Cardiac septum (tissue), 1 donor: ENCODE data around the gene HEATR5A. TPM values are rescaled to one million over a fixed set of nuclear protein-coding genes. Genes with fewer than 3 reads are reported as not detected.
"Not testable (repeated sequence)": the region's sequence is repeated elsewhere in the genome, so short reads cannot be mapped to it uniquely, and the experiment has no call there.

Experiments
- DNase-seq: peaks from one replicate; pipeline ENCODE4 v3.0.0-alpha.2; 2020; ENCODE audit warnings: low spot score
- intact Hi-C: fragments of 100-400 bp; cut with DNase I; formaldehyde crosslinking; loops from one replicate; pipeline ENCODE4 v1.14.0; 2022
- long read RNA-seq: library from polyadenylated mRNA; unstranded; transcript quantifications from one replicate; pipeline ENCODE4 v2.0.0, GENCODE V29; 2021
- total RNA-seq: library from RNA; stranded (reverse); fragmentation: NEBNext Ultra II Directional; extraction: Animal tissue kit (Norgen Biotek cat#: 25700); gene quantifications from one replicate; pipeline ENCODE4 v1.2.1, GENCODE V29; 2021
- donor health status: DM: no; HTN: no; CAD: no.

The HEATR5A gene
- total RNA-seq: 49.5 TPM
- long read RNA-seq, partial matches to known transcripts: 28 of 33 reads
- long read RNA-seq, other reads (novel, unspliced or antisense): 5 of 33 reads

GRCh38 chr14:31420319-31421111 lies at the start of gene HEATR5A:
TSS of gene HEATR5A (minus strand) at chr14:31420550. CDS start at chr14:31402975, 17,575 bp downstream.
- intact Hi-C loops: loop anchor here (2.0 kb wide), 1 partner anchor 36 kb away; the partner anchor contains the start of gene DTD2
- peak; percentile 98 for DNase-seq

- no peak for DNase-seq
- intact Hi-C loops: no loop called here
Observed at GRCh38 chr14:31466554-31466953, 46.2 kb upstream of the HEATR5A start.

DNA sequence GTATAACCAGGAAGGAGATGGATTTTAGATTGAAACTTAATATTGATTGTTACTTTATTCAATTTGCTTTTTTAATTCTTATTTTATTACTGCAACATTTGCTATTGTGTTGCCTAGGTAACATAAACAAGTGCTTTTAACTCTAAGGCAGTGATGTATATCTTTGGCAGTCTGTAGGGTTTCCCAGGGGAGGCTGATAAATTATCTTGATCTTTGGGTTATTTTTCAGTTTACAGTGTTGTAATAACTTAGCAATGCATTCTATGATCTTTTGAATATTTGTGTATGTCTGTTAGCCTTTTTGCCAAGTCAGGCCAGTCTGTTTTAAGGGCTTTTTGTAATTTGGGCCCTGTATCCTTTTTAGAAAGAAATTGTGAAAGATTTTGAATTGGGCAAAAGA lies 44.8 kb upstream of the HEATR5A start:
- intact Hi-C loops: no loop called here
- DNase-seq: no peak

DNA sequence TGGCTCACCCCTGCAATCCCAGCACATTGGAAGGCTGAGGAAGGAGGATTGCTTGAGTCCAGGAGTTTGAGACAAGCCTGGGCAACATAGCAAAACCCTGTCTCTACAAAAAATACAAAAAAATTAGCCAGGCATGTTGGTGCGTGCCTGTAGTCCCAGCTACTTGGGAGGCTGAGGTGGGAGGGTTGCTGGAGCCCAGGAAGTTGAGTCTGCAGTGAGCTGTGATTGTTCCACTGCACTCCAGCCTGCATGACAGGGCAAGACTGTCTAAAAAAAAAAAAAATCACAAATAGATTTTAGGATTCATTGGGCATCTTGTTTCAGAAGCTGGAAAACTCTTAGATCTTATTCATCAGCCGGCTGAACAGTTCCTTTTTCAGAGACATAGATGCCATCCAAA lies 42.1 kb upstream of the HEATR5A start:
- DNase-seq, intact Hi-C loops: not testable (repeated sequence)

GRCh38 chr14:31461545-31461944 lies 41.2 kb upstream of the HEATR5A start:
- intact Hi-C loops: no loop called here
- no peak for DNase-seq

DNA sequence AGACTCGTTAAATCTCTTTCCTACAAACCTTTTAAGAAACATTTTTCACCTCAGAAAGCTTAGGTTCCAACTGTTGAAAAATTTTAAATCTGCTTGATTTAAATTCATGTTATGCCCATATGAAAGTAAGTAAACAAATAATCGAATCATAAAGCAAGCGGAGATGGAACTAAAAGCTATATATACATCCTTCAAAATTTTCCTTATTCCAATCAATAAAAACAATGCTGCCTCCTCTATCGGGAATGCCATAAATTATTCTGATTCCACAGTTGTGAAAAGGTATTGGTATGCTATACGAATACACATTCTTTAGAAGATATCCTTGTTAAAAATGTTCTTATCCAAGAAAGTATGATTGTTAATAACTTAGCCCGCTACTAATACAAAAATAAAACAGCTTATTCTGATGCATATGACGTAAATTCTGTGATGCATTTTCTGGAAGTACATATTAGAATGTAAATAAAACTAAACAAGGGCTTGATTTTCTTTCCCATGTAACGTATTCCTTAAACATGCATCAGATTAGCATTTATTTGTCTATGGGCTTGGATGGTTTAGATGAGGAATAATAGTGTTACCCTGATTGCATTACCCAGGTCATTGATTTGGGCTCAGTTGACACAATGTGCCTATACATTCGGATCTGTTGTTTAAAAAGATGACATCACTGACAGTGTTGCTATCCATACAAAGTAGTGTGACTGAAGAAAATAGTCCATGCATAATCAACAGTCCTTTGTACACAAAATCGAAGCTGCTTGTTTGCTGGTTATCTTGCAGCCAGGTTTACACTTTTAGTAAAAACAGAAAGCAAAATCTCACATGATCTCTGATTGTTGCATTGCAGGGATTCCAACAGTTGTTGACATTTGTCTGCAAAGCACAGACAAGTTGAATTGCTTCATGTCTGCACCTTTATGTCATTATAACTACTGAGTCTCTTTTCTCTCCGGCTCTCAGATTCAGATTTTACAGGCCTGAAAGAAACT lies 37.6 kb upstream of the HEATR5A start:
- intact Hi-C loops: loop anchor here (2.0 kb wide), 1 partner anchor 37 kb away; the partner anchor contains the start of gene HEATR5A

DNA sequence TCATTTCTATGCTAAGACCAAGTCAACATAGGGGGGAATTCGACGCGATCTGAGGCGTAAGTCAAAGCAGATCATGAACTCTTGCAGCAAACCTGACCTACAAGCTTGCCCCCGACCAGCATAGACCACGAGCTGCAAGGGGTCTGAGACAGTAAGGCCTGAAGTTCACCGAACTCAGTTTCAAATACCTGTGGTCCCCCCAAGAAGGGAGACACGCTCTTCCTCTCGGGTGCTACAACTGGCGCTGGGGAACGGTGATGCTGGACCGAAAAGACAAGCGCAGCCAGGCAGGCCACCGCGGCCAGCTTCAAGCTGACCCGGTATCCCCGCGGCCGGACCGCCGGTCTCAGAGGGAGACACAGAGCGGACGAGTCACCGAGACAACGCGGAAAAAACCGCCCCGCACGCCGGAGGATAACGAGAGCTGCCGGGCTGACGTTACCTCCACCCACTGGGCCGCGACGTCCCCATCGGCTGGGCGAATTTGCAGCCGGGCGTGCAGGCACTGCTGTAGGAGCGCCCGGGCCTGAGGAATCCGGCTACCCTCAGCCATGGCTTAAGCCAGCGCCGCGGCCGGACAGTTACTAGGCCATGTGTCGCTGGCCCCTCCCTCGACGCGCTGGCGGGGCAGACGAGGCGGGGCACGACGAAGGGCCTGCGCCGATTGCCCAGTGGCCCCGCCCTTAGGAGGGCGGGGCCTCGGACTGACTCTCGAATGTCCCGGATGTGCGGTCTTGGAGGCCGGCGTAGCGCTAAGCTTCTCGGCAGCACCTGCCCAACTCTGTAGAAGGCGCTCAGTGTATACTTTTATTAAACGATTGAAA lies 36.7 kb upstream of the HEATR5A start, which contains the start of gene DTD2:
DTD2 (minus strand) TSS at position 666 of the 824 bp plus-strand sequence; CDS start at position 553, 113 bp downstream.
- intact Hi-C loops: loop anchor here (2.0 kb wide), 1 partner anchor 36 kb away; the partner anchor contains the start of gene HEATR5A
- peak; percentile 98 for DNase-seq

More for the DNA sequence above, 37.6 kb upstream of the HEATR5A start:
- no peak for DNase-seq

- intact Hi-C loops: no loop called here
- DNase-seq: no peak
Observed at GRCh38 chr14:31449971-31450610, 29.7 kb upstream of the HEATR5A start.

- DNase-seq: no peak
- intact Hi-C loops: no loop called here
Observed at GRCh38 chr14:31449136-31449535, 28.8 kb upstream of the HEATR5A start.

- intact Hi-C loops: no loop called here
- no peak for DNase-seq
Observed at GRCh38 chr14:31445703-31446102, 25.4 kb upstream of the HEATR5A start.

DNA sequence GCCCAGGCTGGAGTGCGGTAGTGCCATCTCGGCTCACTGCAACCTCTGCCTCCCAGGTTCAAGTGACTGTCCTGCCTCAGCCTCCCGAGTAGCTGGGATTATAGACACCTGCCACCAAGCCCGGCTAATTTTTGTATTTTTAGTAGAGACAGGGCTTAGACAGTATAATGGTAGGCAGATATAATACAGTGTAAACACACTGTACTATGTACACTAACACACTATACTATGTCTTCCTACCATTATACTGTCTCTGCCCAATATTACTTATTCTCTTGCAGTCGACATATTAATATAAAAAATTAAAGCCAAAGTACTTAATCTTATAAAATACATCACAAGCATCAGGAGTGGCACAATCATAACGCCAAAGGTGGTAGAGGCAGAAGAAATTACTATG lies 21.9 kb upstream of the HEATR5A start:
- intact Hi-C loops: no loop called here
- no peak for DNase-seq

- DNase-seq: no peak
- intact Hi-C loops: no loop called here
Observed at GRCh38 chr14:31441273-31442111, 21.1 kb upstream of the HEATR5A start.

DNA sequence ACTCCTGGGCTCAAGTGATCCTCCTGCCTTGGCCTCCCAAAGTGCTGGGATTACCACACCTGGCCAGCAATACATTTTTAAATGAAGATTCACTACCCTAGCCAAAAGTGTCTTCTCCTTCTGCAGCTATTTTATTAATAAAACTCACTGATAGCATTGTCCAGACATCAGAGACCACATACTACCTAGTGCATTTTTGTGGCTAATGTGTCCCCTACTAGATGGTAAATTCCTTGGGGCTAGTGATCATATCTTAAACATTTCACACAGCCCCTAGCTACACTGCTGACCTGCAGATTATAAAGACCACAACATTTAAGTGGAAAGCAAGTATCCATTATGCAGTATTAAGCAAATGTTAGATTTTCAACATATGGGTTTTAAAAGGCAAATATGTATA lies 19.9 kb upstream of the HEATR5A start:
- no peak for DNase-seq
- intact Hi-C loops: no loop called here

GRCh38 chr14:31439561-31439960 lies 19.2 kb upstream of the HEATR5A start:
- no peak for DNase-seq
- intact Hi-C loops: no loop called here

DNA sequence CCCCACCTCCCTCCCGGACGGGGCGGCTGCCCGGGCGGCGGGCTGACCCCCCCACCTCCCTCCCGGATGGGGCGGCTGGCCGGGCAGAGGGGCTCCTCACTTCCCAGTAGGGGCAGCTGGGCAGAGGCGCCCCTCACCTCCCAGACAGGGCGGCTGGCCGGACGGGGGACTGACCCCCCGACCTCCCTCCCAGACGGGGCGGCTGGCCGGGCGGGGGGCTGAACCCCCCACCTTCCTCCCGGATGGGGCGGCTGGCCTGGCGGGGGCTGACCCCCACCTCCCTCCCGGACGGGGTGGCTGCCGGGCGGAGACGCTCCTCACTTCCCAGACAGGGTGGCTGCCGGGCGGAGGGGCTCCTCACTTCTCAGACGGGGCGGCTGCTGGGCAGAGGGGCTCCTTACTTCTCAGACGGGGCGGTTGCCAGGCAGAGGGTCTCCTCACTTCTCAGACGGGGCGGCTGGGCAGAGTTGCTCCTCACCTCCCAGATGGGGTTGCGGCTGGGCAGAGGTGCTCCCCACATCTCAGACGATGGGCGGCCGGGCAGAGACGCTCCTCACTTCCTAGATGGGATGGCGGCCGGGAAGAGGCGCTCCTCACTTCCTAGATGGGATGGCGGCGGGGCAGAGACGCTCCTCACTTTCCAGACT lies 16.8 kb upstream of the HEATR5A start:
- intact Hi-C loops, DNase-seq: not testable (repeated sequence)

GRCh38 chr14:31435276-31435675 lies 14.9 kb upstream of the HEATR5A start:
- DNase-seq: no peak
- intact Hi-C loops: no loop called here

DNA sequence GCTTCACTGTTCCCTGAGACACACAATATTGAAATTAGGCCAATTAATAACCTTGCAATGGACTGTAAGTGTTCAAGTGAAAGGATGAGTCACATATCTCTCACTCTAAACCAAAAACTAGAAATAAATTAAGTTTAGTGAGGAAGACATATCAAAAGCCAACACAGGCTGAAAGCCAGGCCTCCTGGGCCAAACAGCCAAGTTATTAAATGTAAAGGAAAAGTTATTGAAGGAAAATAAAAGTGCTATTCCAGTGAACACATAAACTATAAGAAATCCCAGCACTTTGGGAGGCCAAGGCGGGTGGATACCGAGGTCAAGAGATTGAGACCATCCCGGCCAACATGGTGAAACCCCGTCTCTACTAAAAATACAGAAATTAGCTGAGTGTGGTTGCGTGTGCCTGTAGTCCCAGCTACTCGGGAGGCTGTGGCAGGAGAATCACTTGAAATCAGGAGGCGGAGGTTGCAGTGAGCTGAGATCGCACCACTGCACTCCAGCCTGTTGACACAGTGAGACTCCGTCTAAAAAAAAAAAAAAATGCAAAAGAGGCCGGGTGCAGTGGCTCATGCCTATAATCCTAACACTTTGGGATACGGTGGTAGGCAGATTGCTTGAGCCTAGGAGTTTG lies 10.4 kb upstream of the HEATR5A start:
- intact Hi-C loops: no loop called here

More for the DNA sequence above, 10.4 kb upstream of the HEATR5A start:
- DNase-seq: no peak
